BJ (cell line): ENCODE measurements around the gene TTC39B. TPM values are rescaled to one million over a fixed set of nuclear protein-coding genes. Genes with fewer than 3 reads are reported as not detected.

Source experiments
- CTCF ChIA-PET: fragments of 350-600 bp; formaldehyde crosslinking; extraction: SDS; loops from one replicate; lab custom pipeline; 2021; ENCODE audit warnings: antibody characterized with exemption, inconsistent platforms; lab: Yijun Ruan, JAX
- POLR2A ChIA-PET: fragments of 300-600 bp; sonication (Branson Sonifier 250); formaldehyde crosslinking; extraction: SDS; loops from one replicate; lab custom pipeline; 2021; ENCODE audit warnings: antibody characterized with exemption; lab: Charles Lee
- DNase-seq: peaks from one replicate; pipeline ENCODE4 v3.0.0-alpha.2; 2011; ENCODE audit warnings: low read depth
- H3K27me3 ChIP-seq: 2 replicates; pipeline ENCODE4 v1.6.0; 2011; ENCODE audit warnings: low read length; ENCODE audit not compliant: control insufficient read depth, insufficient read depth
- H3K36me3 ChIP-seq: 2 replicates; pipeline ENCODE4 v1.5.1; 2011; ENCODE audit warnings: low read length; ENCODE audit not compliant: control insufficient read depth, insufficient read depth
- H3K4me3 ChIP-seq: 2 replicates; pipeline ENCODE4 v1.5.1; 2011; ENCODE audit warnings: low read depth, mild to moderate bottlenecking, control low read depth, low read length
- CTCF ChIP-seq: IDR thresholded peaks from 2 replicates; pipeline ENCODE4 v1.5.1; 2011; ENCODE audit warnings: low read depth, mild to moderate bottlenecking, control low read depth, inconsistent platforms, low read length, moderate library complexity; ENCODE audit not compliant: insufficient read depth
- polyA plus RNA-seq: library from polyadenylated mRNA; depleted of rRNA; stranded (reverse); fragments of >200 nt; gene quantifications from 2 replicates; pipeline ENCODE4 v1.2.3, GENCODE V29; 2011

TTC39B gene
- polyA plus RNA-seq, 1 experiment = 5.1 TPM

- no peak for TF ChIP-seq CTCF
- 0 out of 2 replicates have a peak, but pooled peaks cover 2% of the 10 kb centered on the region for H3K27me3 ChIP-seq
- no peak overlapping the region for H3K4me3 ChIP-seq
- ChIA-PET POLR2A (no interaction called here), CTCF (no interaction called here)
- H3K36me3 ChIP-seq = no peaks in the 10 kb centered on the region
- DNase-seq = no peak
Observed at GRCh38 chr9:15157381-15157780, 149.6 kb downstream of the TTC39B start.

- Histone ChIP-seq H3K27me3 (0 out of 2 replicates have a peak, but pooled peaks cover 2% of the 10 kb centered on the region), H3K4me3 (no peak overlapping the region), H3K36me3 (no peaks in the 10 kb centered on the region)
- ChIA-PET CTCF (interaction anchor here (0.8 kb wide), 1 partner anchor 75 kb away, joined by 3 read pairs; no protein-coding TSS in a partner anchor), POLR2A (no interaction called here)
- no peak for DNase-seq
- no peak for TF ChIP-seq CTCF
Observed at GRCh38 chr9:15156241-15156640, 150.8 kb downstream of the TTC39B start.

- Histone ChIP-seq H3K36me3 (no peaks in the 10 kb centered on the region), H3K27me3 (0 out of 2 replicates have a peak, but pooled peaks cover 2% of the 10 kb centered on the region), H3K4me3 (no peak overlapping the region)
- CTCF ChIA-PET = interaction anchor here (0.8 kb wide), 1 partner anchor 74 kb away, joined by 3 read pairs; no protein-coding TSS in a partner anchor
- TF ChIP-seq CTCF = no peak
- DNase-seq = no peak
- POLR2A ChIA-PET = no interaction called here
Observed at GRCh38 chr9:15155826-15156225, 151.2 kb downstream of the TTC39B start.

GRCh38 chr9:15155323-15155722 is 151.7 kb downstream of the TTC39B start:
- CTCF ChIA-PET = interaction anchor here (0.8 kb wide), 1 partner anchor 74 kb away, joined by 3 read pairs; no protein-coding TSS in a partner anchor

GRCh38 chr9:15154677-15155076 is 152.3 kb downstream of the TTC39B start:
- no peak for DNase-seq
- ChIA-PET CTCF (interaction anchor here (1.1 kb wide), 1 partner anchor 19 kb away, joined by 5 read pairs; no protein-coding TSS in a partner anchor), POLR2A (no interaction called here)
- no peak for TF ChIP-seq CTCF
- Histone ChIP-seq H3K27me3 (peaks cover 2% of the 10 kb centered on the region; the same call in 1 of the 2 replicates), H3K4me3 (no peak overlapping the region), H3K36me3 (no peaks in the 10 kb centered on the region)

More at GRCh38 chr9:15155323-15155722, 151.7 kb downstream of the TTC39B start:
- Histone ChIP-seq H3K27me3 (peaks cover 2% of the 10 kb centered on the region; the same call in 1 of the 2 replicates), H3K4me3 (no peak overlapping the region), H3K36me3 (no peaks in the 10 kb centered on the region)
- POLR2A ChIA-PET = no interaction called here
- no peak for DNase-seq
- TF ChIP-seq CTCF = no peak
